Trophoblast cell (in vitro differentiated cells and primary cell): ENCODE data around the gene PALB2.
A peak's percentile ranks its signal among the peaks of the same experiment; 100 is the strongest.

ENCODE experiments used
- DNase-seq, 2 donors: peaks; one replicate each; pipeline ENCODE4 v3.0.0-alpha.2; 2016
- H2AFZ ChIP-seq: 2 replicates; pipeline ENCODE4 v1.6.1; 2013; ENCODE audit warnings: low read length, moderate library complexity, mild to moderate bottlenecking; ENCODE audit not compliant: insufficient read depth, poor library complexity
- H2AK5ac ChIP-seq: 2 replicates; pipeline ENCODE4 v1.6.1; 2013; ENCODE audit warnings: mild to moderate bottlenecking, low read length
- H2BK120ac ChIP-seq: 2 replicates; pipeline ENCODE4 v1.6.1; 2013; ENCODE audit warnings: low read length, mild to moderate bottlenecking, moderate library complexity; ENCODE audit not compliant: insufficient read depth, poor library complexity
- H2BK12ac ChIP-seq: 2 replicates; pipeline ENCODE4 v1.6.1; 2013; ENCODE audit warnings: mild to moderate bottlenecking, low read length, moderate library complexity
- H2BK5ac ChIP-seq: 2 replicates; pipeline ENCODE4 v1.6.1; 2013; ENCODE audit warnings: low read length, low read depth, moderate library complexity, mild to moderate bottlenecking; ENCODE audit not compliant: poor library complexity
- H3K14ac ChIP-seq: 2 replicates; pipeline ENCODE4 v1.6.1; 2013; ENCODE audit warnings: mild to moderate bottlenecking, low read length
- H3K18ac ChIP-seq: 2 replicates; pipeline ENCODE4 v1.6.1; 2013; ENCODE audit warnings: mild to moderate bottlenecking, low read length
- H3K23ac ChIP-seq: 2 replicates; pipeline ENCODE4 v1.6.1; 2013; ENCODE audit warnings: low read length
- H3K27ac ChIP-seq: 2 replicates; pipeline ENCODE4 v1.5.1; 2013; ENCODE audit warnings: low read depth, mild to moderate bottlenecking, inconsistent platforms, low read length, moderate library complexity
- H3K27me3 ChIP-seq: 2 replicates; pipeline ENCODE4 v1.6.1; 2013; ENCODE audit warnings: inconsistent platforms, mild to moderate bottlenecking, low read length, moderate library complexity; ENCODE audit not compliant: insufficient read depth
- H3K36me3 ChIP-seq, 2 experiments: 1 replicate in 1 of 2; 2 replicates in 1 of 2; pipeline ENCODE4 v1.6.1; 2013; ENCODE audit warnings: low read length in 2 of 2, mild to moderate bottlenecking in 2 of 2, moderate library complexity in 1 of 2; ENCODE audit not compliant: insufficient read depth in 2 of 2, control insufficient read depth in 1 of 2
- H3K4ac ChIP-seq: 2 replicates; pipeline ENCODE4 v1.6.1; 2013; ENCODE audit warnings: low read depth, mild to moderate bottlenecking, low read length, moderate library complexity
- H3K4me1 ChIP-seq, 2 experiments: 1 replicate in 1 of 2; 2 replicates in 1 of 2; pipeline ENCODE4 v1.6.1; 2013; ENCODE audit warnings: low read length in 2 of 2, mild to moderate bottlenecking in 2 of 2, moderate library complexity in 1 of 2; ENCODE audit not compliant: insufficient read depth in 2 of 2, control insufficient read depth in 1 of 2
- H3K4me2 ChIP-seq: 2 replicates; pipeline ENCODE4 v1.6.1; 2013; ENCODE audit warnings: inconsistent platforms, mild to moderate bottlenecking, low read length, moderate library complexity
- H3K4me3 ChIP-seq: 2 replicates; pipeline ENCODE4 v1.5.1; 2013; ENCODE audit warnings: mild to moderate bottlenecking, low read depth, low read length, inconsistent platforms
- H3K79me1 ChIP-seq: one replicate; pipeline ENCODE4 v1.6.1; 2013; ENCODE audit warnings: low read length
- H3K79me2 ChIP-seq: 2 replicates; pipeline ENCODE4 v1.6.1; 2013; ENCODE audit warnings: low read length, mild to moderate bottlenecking; ENCODE audit not compliant: control insufficient read depth, insufficient read depth, poor library complexity
- H3K9ac ChIP-seq: 2 replicates; pipeline ENCODE4 v1.6.1; 2013; ENCODE audit warnings: mild to moderate bottlenecking, low read length
- H3K9me3 ChIP-seq: 2 replicates; pipeline ENCODE4 v1.6.1; 2013; ENCODE audit warnings: low read depth, mild to moderate bottlenecking, control low read depth, inconsistent platforms, low read length; ENCODE audit not compliant: insufficient read depth
- H4K12ac ChIP-seq: 2 replicates; pipeline ENCODE4 v1.6.1; 2013; ENCODE audit warnings: low read depth, mild to moderate bottlenecking, low read length, moderate library complexity
- H4K8ac ChIP-seq: 2 replicates; pipeline ENCODE4 v1.6.1; 2013; ENCODE audit warnings: low read depth, mild to moderate bottlenecking, low read length, moderate library complexity
- H4K91ac ChIP-seq: one replicate; pipeline ENCODE4 v1.6.1; 2013; ENCODE audit warnings: low read depth, mild to moderate bottlenecking, low read length, moderate library complexity
- WGBS: extraction: QIAGEN DNeasy Blood & Tissue Kit; methylation state at CpG from one replicate; pipeline ENCODE4 v1.1.7; 2013; ENCODE audit warnings: missing lambda C conversion rate; ENCODE audit not compliant: insufficient read length, insufficient coverage; ENCODE audit errors: extremely low coverage; 5-methylcytosine and 5-hydroxymethylcytosine counted together

Gene PALB2

GRCh38 chr16:23556881-23557778 lies 84.0 kb downstream of the PALB2 start, which contains the start of the genes EARS2 and UBFD1:
Gene EARS2 (minus strand): TSS chr16:23557350. CDS start chr16:23557343, 7 bp downstream.
Gene UBFD1 (plus strand): TSS chr16:23557727. CDS start chr16:23557743, 16 bp downstream.
- H3K36me3 ChIP-seq, result peaks cover 15 to 26% of the 10 kb centered on the region in 2 experiments
- H3K4me2 ChIP-seq, result peak within 1 kb of the TSS; percentile 94
- H3K14ac ChIP-seq, result peak within 1 kb of the TSS; percentile 93
- no peaks in the 10 kb centered on the region for H3K9me3 ChIP-seq
- peak within 1 kb of the TSS; percentile 98 for H3K4me3 ChIP-seq
- peak within 1 kb of the TSS; percentile 95 for H4K8ac ChIP-seq
- H3K27me3 ChIP-seq, result no peaks in the 10 kb centered on the region
- peak within 1 kb of the TSS; percentile 84 for H2BK120ac ChIP-seq
- H3K9ac ChIP-seq, result peak within 1 kb of the TSS; percentile 99
- H4K91ac ChIP-seq, result peak within 1 kb of the TSS; percentile 91
- H2AFZ ChIP-seq, result peak within 1 kb of the TSS; percentile 93
- H3K4ac ChIP-seq, result peak within 1 kb of the TSS; percentile 85
- peak; percentile 99 to 100 for DNase-seq
- H2AK5ac ChIP-seq, result peak within 1 kb of the TSS; percentile 67
- peak within 1 kb of the TSS; percentile 85 for H3K23ac ChIP-seq
- peak within 1 kb of the TSS; percentile 81 for H2BK5ac ChIP-seq
- H3K79me2 ChIP-seq, result peaks cover 9% of the 10 kb centered on the region
- H4K12ac ChIP-seq, result peak within 1 kb of the TSS; percentile 92
- peaks cover 7% of the 10 kb centered on the region for H3K79me1 ChIP-seq
- H3K4me1 ChIP-seq, result peaks cover 0 to 4% of the 10 kb centered on the region in 2 experiments
- peak within 1 kb of the TSS; percentile 88 for H3K18ac ChIP-seq
- H3K27ac ChIP-seq, result peak within 1 kb of the TSS; percentile 79
- WGBS, result no CpG with 5 or more reads among the region's 65 CpGs
- no peak within 1 kb of the TSS for H2BK12ac ChIP-seq

GRCh38 chr16:23554536-23554935 lies 86.6 kb downstream of the PALB2 start:
- peaks cover 9% of the 10 kb centered on the region for H3K79me2 ChIP-seq
- WGBS, result no CpG with 5 or more reads among the region's 3 CpGs

More at GRCh38 chr16:23554536-23554935, 86.6 kb downstream of the PALB2 start:
- Histone ChIP-seq H3K9me3 (no peaks in the 10 kb centered on the region), H4K91ac (no peak overlapping the region), H3K27ac (no peak overlapping the region), H2BK12ac (no peak overlapping the region), H2AK5ac (no peak overlapping the region), H2BK120ac (no peak overlapping the region), H3K79me1 (peaks cover 7% of the 10 kb centered on the region), H3K9ac (no peak overlapping the region), H4K12ac (no peak overlapping the region), H3K4me3 (no peak overlapping the region), H2BK5ac (no peak overlapping the region), H3K36me3 (peaks cover 26% of the 10 kb centered on the region in 2 experiments), H4K8ac (no peak overlapping the region), H3K14ac (no peak overlapping the region), H3K27me3 (no peaks in the 10 kb centered on the region), H3K4ac (no peak overlapping the region), H3K4me1 (peaks cover 0 to 4% of the 10 kb centered on the region in 2 experiments), H3K18ac (no peak overlapping the region), H2AFZ (no peak overlapping the region), H3K4me2 (no peak overlapping the region), H3K23ac (no peak overlapping the region)
- DNase-seq, result no peak
